ENCODE measurements around the gene GRAMD1B.
"Not testable (repeated sequence)": the region's sequence is repeated elsewhere in the genome, so short reads cannot be mapped to it uniquely, and the experiment has no call there.

GRAMD1B gene

GRCh38 chr11:123650901-123651300, 220.8 kb downstream of the GRAMD1B start:
- Histone ChIP-seq H3K27me3 (ENCODE audit: low read depth) (0 out of 2 replicates have a peak, but pooled peaks cover 2% of the 10 kb centered on the region), H3K4me3 (no peak overlapping the region), H3K36me3 (replicated peaks) (no peaks in the 10 kb centered on the region), H3K9me3 (no peaks in the 10 kb centered on the region), H3K4me1 (no peaks in the 10 kb centered on the region)
- no peak for DNase-seq (ENCODE audit: low spot score in 2 of 2)
- in situ Hi-C loops (cut with MboI; ENCODE audit: low sequenced_read_pairs), result no loop called here

GRCh38 chr11:123652599-123652998, 222.5 kb downstream of the GRAMD1B start:
- in situ Hi-C loops (cut with MboI; ENCODE audit: low sequenced_read_pairs), result no loop called here
- H3K36me3 ChIP-seq (replicated peaks), result no peaks in the 10 kb centered on the region
- no peak for DNase-seq (ENCODE audit: low spot score in 2 of 2)
- H3K27me3 ChIP-seq (ENCODE audit: low read depth), result 0 out of 2 replicates have a peak, but pooled peaks cover 2% of the 10 kb centered on the region
- H3K4me1 ChIP-seq, result no peaks in the 10 kb centered on the region
- H3K4me3 ChIP-seq, result no peak overlapping the region
- H3K9me3 ChIP-seq, result no peaks in the 10 kb centered on the region

GRCh38 chr11:123653483-123653826, 223.4 kb downstream of the GRAMD1B start:
- in situ Hi-C loops (cut with MboI; ENCODE audit: low sequenced_read_pairs), result no loop called here
- peak overlapping the region; percentile 42 for H3K4me3 ChIP-seq
- no peaks in the 10 kb centered on the region for H3K36me3 ChIP-seq (replicated peaks)

GRCh38 chr11:123653827-123654565, 223.9 kb downstream of the GRAMD1B start:
- Histone ChIP-seq H3K4me1 (no peaks in the 10 kb centered on the region), H3K9me3 (no peaks in the 10 kb centered on the region), H3K4me3 (peak overlapping the region; percentile 42), H3K27me3 (ENCODE audit: low read depth) (0 out of 2 replicates have a peak, but pooled peaks cover 2% of the 10 kb centered on the region), H3K36me3 (replicated peaks) (no peaks in the 10 kb centered on the region)
- in situ Hi-C loops (cut with MboI; ENCODE audit: low sequenced_read_pairs), result no loop called here
- DNase-seq (ENCODE audit: low spot score in 2 of 2), result peak in 1 of 2 experiments; percentile 70

More at GRCh38 chr11:123653483-123653826, 223.4 kb downstream of the GRAMD1B start:
- DNase-seq (ENCODE audit: low spot score in 2 of 2), result no peak
- Histone ChIP-seq H3K4me1 (no peaks in the 10 kb centered on the region), H3K9me3 (no peaks in the 10 kb centered on the region), H3K27me3 (ENCODE audit: low read depth) (0 out of 2 replicates have a peak, but pooled peaks cover 2% of the 10 kb centered on the region)

GRCh38 chr11:123654566-123655081, 224.6 kb downstream of the GRAMD1B start, which contains the start of gene SCN3B:
Gene SCN3B, minus strand, starts transcription at chr11:123654624. Its CDS starts 823 bp downstream, at chr11:123653801.
- Histone ChIP-seq H3K4me1 (no peaks in the 10 kb centered on the region), H3K4me3 (peak within 1 kb of the TSS; percentile 42), H3K36me3 (replicated peaks) (no peaks in the 10 kb centered on the region), H3K27me3 (ENCODE audit: low read depth) (0 out of 2 replicates have a peak, but pooled peaks cover 2% of the 10 kb centered on the region), H3K9me3 (no peaks in the 10 kb centered on the region)
- DNase-seq (ENCODE audit: low spot score in 2 of 2), result peak; percentile 70 to 89
- in situ Hi-C loops (cut with MboI; ENCODE audit: low sequenced_read_pairs), result no loop called here

GRCh38 chr11:123659311-123659710, 229.2 kb downstream of the GRAMD1B start:
- Histone ChIP-seq H3K36me3 (replicated peaks) (no peaks in the 10 kb centered on the region), H3K4me1 (no peaks in the 10 kb centered on the region), H3K9me3 (no peaks in the 10 kb centered on the region), H3K4me3 (no peak overlapping the region), H3K27me3 (ENCODE audit: low read depth) (no peaks in the 10 kb centered on the region)
- DNase-seq (ENCODE audit: low spot score in 2 of 2), result no peak
- in situ Hi-C loops (cut with MboI; ENCODE audit: low sequenced_read_pairs), result no loop called here

GRCh38 chr11:123659965-123660364, 229.9 kb downstream of the GRAMD1B start:
- not testable (repeated sequence) for H3K9me3 ChIP-seq

GRCh38 chr11:123665306-123665705, 235.2 kb downstream of the GRAMD1B start:
- no peaks in the 10 kb centered on the region for H3K4me1 ChIP-seq
- in situ Hi-C loops (cut with MboI; ENCODE audit: low sequenced_read_pairs), result no loop called here
- H3K27me3 ChIP-seq (ENCODE audit: low read depth), result no peaks in the 10 kb centered on the region
- DNase-seq (ENCODE audit: low spot score in 2 of 2), result no peak
- no peaks in the 10 kb centered on the region for H3K9me3 ChIP-seq
- H3K36me3 ChIP-seq (replicated peaks), result no peaks in the 10 kb centered on the region
- H3K4me3 ChIP-seq, result no peak overlapping the region

More at GRCh38 chr11:123659965-123660364, 229.9 kb downstream of the GRAMD1B start:
- H3K4me1 ChIP-seq; DNase-seq (ENCODE audit: low spot score in 2 of 2); H3K4me3 ChIP-seq; H3K27me3 ChIP-seq (ENCODE audit: low read depth); in situ Hi-C loops (cut with MboI; ENCODE audit: low sequenced_read_pairs); H3K36me3 ChIP-seq (replicated peaks): not testable (repeated sequence)

- H3K9me3 ChIP-seq, result no peaks in the 10 kb centered on the region
- H3K4me1 ChIP-seq, result no peaks in the 10 kb centered on the region
- DNase-seq (ENCODE audit: low spot score in 2 of 2), result no peak
- H3K27me3 ChIP-seq (ENCODE audit: low read depth), result no peaks in the 10 kb centered on the region
- in situ Hi-C loops (cut with MboI; ENCODE audit: low sequenced_read_pairs), result no loop called here
- no peak overlapping the region for H3K4me3 ChIP-seq
- H3K36me3 ChIP-seq (replicated peaks), result no peaks in the 10 kb centered on the region
Observed at GRCh38 chr11:123670081-123670480, 240.0 kb downstream of the GRAMD1B start.

GRCh38 chr11:123671534-123671933, 241.5 kb downstream of the GRAMD1B start:
- Histone ChIP-seq H3K4me3 (no peak overlapping the region), H3K9me3 (no peaks in the 10 kb centered on the region), H3K27me3 (ENCODE audit: low read depth) (no peaks in the 10 kb centered on the region), H3K4me1 (no peaks in the 10 kb centered on the region), H3K36me3 (replicated peaks) (no peaks in the 10 kb centered on the region)
- DNase-seq (ENCODE audit: low spot score in 2 of 2), result no peak
- in situ Hi-C loops (cut with MboI; ENCODE audit: low sequenced_read_pairs), result no loop called here

GRCh38 chr11:123672568-123672967, 242.5 kb downstream of the GRAMD1B start:
- DNase-seq (ENCODE audit: low spot score in 2 of 2), result no peak
- in situ Hi-C loops (cut with MboI; ENCODE audit: low sequenced_read_pairs), result no loop called here
- no peaks in the 10 kb centered on the region for H3K4me1 ChIP-seq
- H3K4me3 ChIP-seq, result no peak overlapping the region
- H3K36me3 ChIP-seq (replicated peaks), result no peaks in the 10 kb centered on the region
- no peaks in the 10 kb centered on the region for H3K9me3 ChIP-seq
- H3K27me3 ChIP-seq (ENCODE audit: low read depth), result no peaks in the 10 kb centered on the region

GRCh38 chr11:123674297-123674696, 244.2 kb downstream of the GRAMD1B start:
- DNase-seq (ENCODE audit: low spot score in 2 of 2), result no peak
- H3K4me1 ChIP-seq, result no peaks in the 10 kb centered on the region
- H3K36me3 ChIP-seq (replicated peaks), result no peaks in the 10 kb centered on the region
- H3K27me3 ChIP-seq (ENCODE audit: low read depth), result no peaks in the 10 kb centered on the region
- in situ Hi-C loops (cut with MboI; ENCODE audit: low sequenced_read_pairs), result no loop called here
- no peaks in the 10 kb centered on the region for H3K9me3 ChIP-seq
- no peak overlapping the region for H3K4me3 ChIP-seq
